ENCODE data around the gene CACNA1C. TPM values are rescaled to one million over a fixed set of nuclear protein-coding genes. Genes with fewer than 3 reads are reported as not detected.
A peak's percentile ranks its signal among the peaks of the same experiment; 100 is the strongest.

The CACNA1C gene
- total RNA-seq, 1 experiment from 2014 or later = 1.1 TPM

GRCh38 chr12:2341051-2341751 is 288.4 kb downstream of the CACNA1C start:
- Mint-ChIP-seq H3K4me1 (peaks cover 40 to 42% of the 10 kb centered on the region in 2 experiments), H3K4me3 (no peak overlapping the region), H3K9me3 (no peaks in the 10 kb centered on the region), H3K36me3 (ENCODE audit: insufficient read depth in 1 of 3, low read depth in 3 of 3) (no peaks in the 10 kb centered on the region; a peak in 1 of 7 replicates), H3K27ac (peak overlapping the region in 2 of 3 experiments; percentile 54 to 65; a peak in 2 of 7 replicates), H3K27me3 (ENCODE audit: low read depth) (no peaks in the 10 kb centered on the region; the same call in 1 of the 2 replicates)
- Histone ChIP-seq H3K9ac (ENCODE audit: extremely low read depth, insufficient read length, low read length) (no peak overlapping the region), H2BK20ac (ENCODE audit: low read depth, low read length, poor library complexity, severe bottlenecking) (no peak overlapping the region), H4K91ac (ENCODE audit: insufficient read length, low read depth, low read length) (no peak overlapping the region), H3K23ac (ENCODE audit: insufficient read length, low read depth, low read length) (no peak overlapping the region), H4K20me1 (ENCODE audit: control insufficient read depth, insufficient read depth, insufficient read length) (no peaks in the 10 kb centered on the region), H2BK15ac (ENCODE audit: low read depth, low read length) (no peak overlapping the region), H3K79me2 (ENCODE audit: insufficient read depth, low read length) (no peaks in the 10 kb centered on the region), H3K23me2 (ENCODE audit: insufficient read length, low read depth, low read length, poor library complexity, severe bottlenecking) (no peaks in the 10 kb centered on the region), H3K14ac (ENCODE audit: insufficient read depth, low read length) (no peak overlapping the region; the same call in 1 of the 2 replicates), H3K18ac (ENCODE audit: insufficient read length, low read depth, low read length) (no peak overlapping the region), H3K4me2 (ENCODE audit: insufficient read depth, insufficient read length, low read length) (no peak overlapping the region), H3K4me1 (ENCODE audit: insufficient read depth, low read length) (peaks cover 15% of the 10 kb centered on the region; the same call in 1 of the 2 replicates), H3K9me3 (ENCODE audit: control insufficient read depth, low read depth, low read length) (no peaks in the 10 kb centered on the region), H2BK5ac (ENCODE audit: insufficient read length, low read length) (no peak overlapping the region), H2BK120ac (ENCODE audit: low read depth, low read length, poor library complexity, severe bottlenecking) (no peak overlapping the region), H3K27me3 (ENCODE audit: insufficient read depth, low read length) (no peaks in the 10 kb centered on the region), H2AK5ac (ENCODE audit: insufficient read length, low read length) (no peak overlapping the region), H3K79me1 (ENCODE audit: insufficient read depth, low read depth, low read length, poor library complexity, severe bottlenecking) (no peaks in the 10 kb centered on the region), H3T11ph (ENCODE audit: low read length) (no peak overlapping the region), H4K5ac (ENCODE audit: insufficient read length, low read depth, low read length) (no peak overlapping the region), H2BK12ac (ENCODE audit: insufficient read length, low read depth, low read length) (no peak overlapping the region), H3K27ac (ENCODE audit: insufficient read length, low read depth, low read length) (no peak overlapping the region), H3K56ac (ENCODE audit: insufficient read length, low read depth, low read length) (no peak overlapping the region), H2AFZ (ENCODE audit: low read length) (no peak overlapping the region), H4K8ac (replicated peaks; ENCODE audit: insufficient read length, low read depth, low read length) (no peak overlapping the region), H3K4ac (ENCODE audit: low read depth, low read length) (no peak overlapping the region)
- no peak for TF ChIP-seq CTCF (conservative IDR thresholded peaks at IDR 0.05)
- WGBS (ENCODE audit: extremely low coverage, insufficient read length, low lambda C conversion rate) = no CpG with 5 or more reads among the region's 15 CpGs
- DNase-seq = no peak

Measured in H9 (cell line).